Suprapubic skin (tissue), 4 donors: ENCODE results near the gene MOXD1. TPM values are rescaled to one million over a fixed set of nuclear protein-coding genes. Genes with fewer than 3 reads are reported as not detected.
A peak's percentile ranks its signal among the peaks of the same experiment; 100 is the strongest.

Experiments
- DNase-seq, 2 donors: peaks; one replicate each; pipeline ENCODE4 v3.0.0-alpha.2; 2019; ENCODE audit warnings: low spot score in 2 of 2
- H3K27ac ChIP-seq: fragments of 200-600 bp; sonication (generic); one replicate; pipeline ENCODE4 v1.5.1; 2019
- H3K27me3 ChIP-seq: fragments of 200-600 bp; sonication (generic); one replicate; pipeline ENCODE4 v1.5.1; 2019
- H3K36me3 ChIP-seq: fragments of 200-600 bp; sonication (generic); one replicate; pipeline ENCODE4 v1.5.1; 2019
- H3K4me1 ChIP-seq: fragments of 200-600 bp; sonication (generic); one replicate; pipeline ENCODE4 v1.5.1; 2019
- H3K4me3 ChIP-seq: fragments of 200-600 bp; sonication (generic); one replicate; pipeline ENCODE4 v1.5.1; 2019; ENCODE audit warnings: mild to moderate bottlenecking
- H3K9me3 ChIP-seq: fragments of 200-600 bp; sonication (generic); one replicate; pipeline ENCODE4 v1.5.1; 2019
- EP300 ChIP-seq: sonication (generic); formaldehyde crosslinking; IDR thresholded peaks from one replicate; pipeline ENCODE4 v1.6.1; 2017; ENCODE audit warnings: antibody characterized with exemption
- POLR2A ChIP-seq, 2 donors: fragments of 450-650 bp; IDR thresholded peaks; one replicate each; pipeline ENCODE4 v1.6.1; 2017; ENCODE audit warnings: antibody characterized with exemption in 2 of 2, mild to moderate bottlenecking in 2 of 2, moderate library complexity in 2 of 2
- POLR2AphosphoS5 ChIP-seq, 3 donors: sonication (generic); formaldehyde crosslinking; IDR thresholded peaks; one replicate each; pipeline ENCODE4 v1.6.1; 2017; ENCODE audit warnings: antibody characterized with exemption in 3 of 3
- WGBS: methylation state at CpG from one replicate; pipeline ENCODE4 v1.1.5; 2018; 5-methylcytosine and 5-hydroxymethylcytosine counted together
- total RNA-seq, 4 donors: library from RNA; depleted of rRNA; stranded (reverse); fragments of >200 nt; gene quantifications; one replicate each; pipeline ENCODE4 v1.1.0, GENCODE V29; 2016
- TF ChIP-seq, protein P1 (sequence below), 2 donors: fragments of 200-600 bp in 1 of 2; fragments of 450-650 bp in 1 of 2; sonication (generic) in 1 of 2; IDR thresholded peaks; one replicate each; pipeline ENCODE4 v1.5.1; 2016 to 2019; ENCODE audit warnings: antibody characterized with exemption in 2 of 2, mild to moderate bottlenecking in 1 of 2, moderate library complexity in 1 of 2

Gene MOXD1
- total RNA-seq, 4 donors from 2014 or later = 16.7 to 25.9 (median 21.0) TPM

DNA sequence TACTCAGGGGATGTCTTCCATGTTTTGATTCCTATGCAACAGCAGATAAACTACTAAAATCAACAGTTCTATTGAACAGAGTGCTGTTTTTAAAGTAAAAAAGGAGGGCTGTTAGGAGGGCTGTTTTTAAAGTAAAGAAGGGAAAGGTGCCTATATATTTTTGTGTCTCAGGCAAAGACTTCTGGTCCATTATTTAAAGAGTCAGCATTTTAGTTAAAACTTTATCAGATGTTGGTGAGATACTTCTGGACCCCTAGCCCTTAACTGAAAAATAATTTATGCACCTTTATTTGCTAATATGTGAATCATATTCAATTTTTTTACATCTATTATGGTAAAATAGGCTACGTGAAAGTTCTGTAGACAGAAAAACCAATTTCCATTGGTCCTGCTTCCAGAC is 144.8 kb downstream of the MOXD1 start:
- Histone ChIP-seq H3K9me3 (no peaks in the 10 kb centered on the region), H3K27me3 (no peaks in the 10 kb centered on the region), H3K36me3 (no peaks in the 10 kb centered on the region), H3K4me1 (peaks cover 30% of the 10 kb centered on the region), H3K27ac (no peak overlapping the region), H3K4me3 (no peak overlapping the region)
- WGBS = 97% methylated on average over 1 of the region's 1 CpG
- DNase-seq = no peak
- TF ChIP-seq POLR2A (IDR thresholded peaks at IDR 0.05) (no peak), EP300 (no peak), POLR2AphosphoS5 (IDR thresholded peaks at IDR 0.05) (no peak)
- TF ChIP-seq, protein P1, sequence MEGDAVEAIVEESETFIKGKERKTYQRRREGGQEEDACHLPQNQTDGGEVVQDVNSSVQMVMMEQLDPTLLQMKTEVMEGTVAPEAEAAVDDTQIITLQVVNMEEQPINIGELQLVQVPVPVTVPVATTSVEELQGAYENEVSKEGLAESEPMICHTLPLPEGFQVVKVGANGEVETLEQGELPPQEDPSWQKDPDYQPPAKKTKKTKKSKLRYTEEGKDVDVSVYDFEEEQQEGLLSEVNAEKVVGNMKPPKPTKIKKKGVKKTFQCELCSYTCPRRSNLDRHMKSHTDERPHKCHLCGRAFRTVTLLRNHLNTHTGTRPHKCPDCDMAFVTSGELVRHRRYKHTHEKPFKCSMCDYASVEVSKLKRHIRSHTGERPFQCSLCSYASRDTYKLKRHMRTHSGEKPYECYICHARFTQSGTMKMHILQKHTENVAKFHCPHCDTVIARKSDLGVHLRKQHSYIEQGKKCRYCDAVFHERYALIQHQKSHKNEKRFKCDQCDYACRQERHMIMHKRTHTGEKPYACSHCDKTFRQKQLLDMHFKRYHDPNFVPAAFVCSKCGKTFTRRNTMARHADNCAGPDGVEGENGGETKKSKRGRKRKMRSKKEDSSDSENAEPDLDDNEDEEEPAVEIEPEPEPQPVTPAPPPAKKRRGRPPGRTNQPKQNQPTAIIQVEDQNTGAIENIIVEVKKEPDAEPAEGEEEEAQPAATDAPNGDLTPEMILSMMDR (IDR thresholded peaks at IDR 0.05) = no peak

DNA sequence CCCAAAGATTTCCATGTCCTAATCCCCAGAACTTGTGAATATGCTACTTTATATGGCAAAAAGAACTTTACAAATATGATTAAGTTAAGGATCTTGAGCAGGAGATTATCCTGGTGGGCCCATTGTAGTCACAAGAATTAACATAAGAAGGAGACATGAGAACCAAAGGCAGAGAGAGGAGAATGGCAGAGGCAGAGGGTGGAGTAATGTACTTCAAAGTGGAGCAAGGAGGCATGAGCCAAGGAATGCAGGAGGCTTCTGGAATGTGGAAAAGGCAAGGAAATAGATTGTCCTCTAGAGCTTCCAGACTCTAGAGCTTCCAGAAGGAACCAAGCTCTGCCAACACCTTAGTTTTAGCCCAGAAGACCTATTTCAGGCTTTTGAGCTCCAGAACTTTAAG is 147.4 kb downstream of the MOXD1 start:
- Histone ChIP-seq H3K27me3 (no peaks in the 10 kb centered on the region), H3K27ac (peak overlapping the region; percentile 5), H3K36me3 (no peaks in the 10 kb centered on the region), H3K4me3 (no peak overlapping the region), H3K4me1 (peaks cover 33% of the 10 kb centered on the region), H3K9me3 (no peaks in the 10 kb centered on the region)
- DNase-seq = no peak
- no peak for TF ChIP-seq POLR2A (IDR thresholded peaks at IDR 0.05)
- TF ChIP-seq, protein P1 (IDR thresholded peaks at IDR 0.05) = no peak
- TF ChIP-seq POLR2AphosphoS5 (IDR thresholded peaks at IDR 0.05) = no peak
- no peak for TF ChIP-seq EP300

GRCh38 chr6:132253211-132253610 is 148.1 kb downstream of the MOXD1 start:
- TF ChIP-seq, protein P1 (IDR thresholded peaks at IDR 0.05) = no peak
- TF ChIP-seq POLR2AphosphoS5 (IDR thresholded peaks at IDR 0.05) (no peak), EP300 (no peak), POLR2A (IDR thresholded peaks at IDR 0.05) (no peak)
- Histone ChIP-seq H3K27ac (peak overlapping the region; percentile 5), H3K27me3 (no peaks in the 10 kb centered on the region), H3K4me3 (no peak overlapping the region), H3K36me3 (no peaks in the 10 kb centered on the region), H3K4me1 (peaks cover 31% of the 10 kb centered on the region), H3K9me3 (no peaks in the 10 kb centered on the region)
- WGBS = 19% methylated on average over 2 of the region's 2 CpGs
- DNase-seq = no peak

DNA sequence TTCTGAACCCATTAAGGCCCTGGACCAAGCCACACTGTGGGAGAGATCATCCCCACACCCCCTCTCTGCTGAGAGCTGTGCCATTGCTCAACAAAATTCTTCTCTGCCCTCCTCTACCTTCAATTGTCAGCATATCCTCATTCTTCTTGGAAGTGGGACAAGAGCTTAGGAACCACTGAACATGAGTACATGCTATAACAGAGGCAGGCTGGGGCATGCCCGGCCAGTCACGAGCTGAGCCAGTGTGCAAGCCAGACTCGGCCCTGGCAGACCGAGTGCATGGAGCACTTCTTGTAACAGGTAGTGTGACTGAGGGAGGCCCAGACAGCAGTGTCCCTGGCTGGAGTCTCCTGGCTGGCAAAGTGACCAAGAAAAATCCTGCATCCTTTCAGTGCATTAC is 149.2 kb downstream of the MOXD1 start:
- Histone ChIP-seq H3K36me3 (no peaks in the 10 kb centered on the region), H3K4me1 (peaks cover 32% of the 10 kb centered on the region), H3K4me3 (no peak overlapping the region), H3K9me3 (no peaks in the 10 kb centered on the region), H3K27me3 (no peaks in the 10 kb centered on the region), H3K27ac (peak overlapping the region; percentile 5)
- DNase-seq = no peak
- WGBS = 86% methylated on average over 4 of the region's 4 CpGs
- TF ChIP-seq POLR2A (IDR thresholded peaks at IDR 0.05) (no peak), POLR2AphosphoS5 (IDR thresholded peaks at IDR 0.05) (peak in 1 of 3 donors; percentile 57), EP300 (no peak)
- TF ChIP-seq, protein P1 (IDR thresholded peaks at IDR 0.05) = no peak

GRCh38 chr6:132251711-132252110 is 149.6 kb downstream of the MOXD1 start:
- TF ChIP-seq EP300 (no peak), POLR2A (IDR thresholded peaks at IDR 0.05) (no peak), POLR2AphosphoS5 (IDR thresholded peaks at IDR 0.05) (no peak)
- TF ChIP-seq, protein P1 (IDR thresholded peaks at IDR 0.05) = no peak
- no peak for DNase-seq
- no peak overlapping the region for H3K4me3 ChIP-seq

More at GRCh38 chr6:132251711-132252110, 149.6 kb downstream of the MOXD1 start:
- Histone ChIP-seq H3K27me3 (no peaks in the 10 kb centered on the region), H3K4me1 (peaks cover 35% of the 10 kb centered on the region), H3K9me3 (no peaks in the 10 kb centered on the region), H3K27ac (peak overlapping the region; percentile 5), H3K36me3 (no peaks in the 10 kb centered on the region)
